PC-3 (cell line): ENCODE measurements around the gene AP5Z1.

Experiments
- CTCF ChIP-seq: fragments of 300-600 bp; sonication (generic); conservative IDR thresholded peaks from 2 replicates; pipeline ENCODE4 v1.5.1; 2017; ENCODE audit warnings: antibody characterized with exemption, low read depth, mild to moderate bottlenecking, low read length
- EZH2 ChIP-seq: fragments of 300-600 bp; sonication (generic); IDR thresholded peaks from one replicate; pipeline ENCODE4 v1.6.1; 2017; ENCODE audit warnings: antibody characterized with exemption, mild to moderate bottlenecking, low read length; ENCODE audit not compliant: unreplicated experiment
- EZH2phosphoT487 ChIP-seq: fragments of 300-600 bp; sonication (generic); IDR thresholded peaks from 2 replicates; pipeline ENCODE4 v1.6.1; 2018; ENCODE audit warnings: mild to moderate bottlenecking, antibody characterized with exemption, low read length, borderline replicate concordance

GRCh38 chr7:4775250-4775847 lies at the start of gene AP5Z1:
- no peak for TF ChIP-seq CTCF
- TF ChIP-seq EZH2: no peak
- no peak for TF ChIP-seq EZH2phosphoT487
